ENCODE measurements around the gene NPPA.

The NPPA gene

GRCh38 chr1:11838349-11839272 is 9.0 kb downstream of the NPPA start:
- no peak overlapping the region for H3K4me3 ChIP-seq (ENCODE audit: low read depth, low read length)
- in situ Hi-C loops (cut with HindIII; ENCODE audit: low sequenced_read_pairs): no loop called here
- DNase-seq (ENCODE audit: low read depth, low spot score): peak; percentile 45
- TF ChIP-seq CTCF (IDR thresholded peaks at IDR 0.05; ENCODE audit: low read depth, low read length): peak; percentile 99

- no peak overlapping the region for H3K4me3 ChIP-seq (ENCODE audit: low read depth, low read length)
- in situ Hi-C loops (cut with HindIII; ENCODE audit: low sequenced_read_pairs): no loop called here
- no peak for DNase-seq (ENCODE audit: low read depth, low spot score)
- no peak for TF ChIP-seq CTCF (IDR thresholded peaks at IDR 0.05; ENCODE audit: low read depth, low read length)
Observed at GRCh38 chr1:11837767-11838348, 9.7 kb downstream of the NPPA start.

GRCh38 chr1:11836955-11837766 is 10.4 kb downstream of the NPPA start:
- H3K4me3 ChIP-seq (ENCODE audit: low read depth, low read length): no peak overlapping the region
- no peak for DNase-seq (ENCODE audit: low read depth, low spot score)
- TF ChIP-seq CTCF (IDR thresholded peaks at IDR 0.05; ENCODE audit: low read depth, low read length): no peak
- in situ Hi-C loops (cut with HindIII; ENCODE audit: low sequenced_read_pairs): no loop called here

GRCh38 chr1:11835441-11836225 is 11.9 kb downstream of the NPPA start:
- no peak for TF ChIP-seq CTCF (IDR thresholded peaks at IDR 0.05; ENCODE audit: low read depth, low read length)
- no peak for DNase-seq (ENCODE audit: low read depth, low spot score)
- no peak overlapping the region for H3K4me3 ChIP-seq (ENCODE audit: low read depth, low read length)
- in situ Hi-C loops (cut with HindIII; ENCODE audit: low sequenced_read_pairs): no loop called here

GRCh38 chr1:11833900-11834299 is 13.7 kb downstream of the NPPA start:
- H3K4me3 ChIP-seq (ENCODE audit: low read depth, low read length): no peak overlapping the region
- TF ChIP-seq CTCF (IDR thresholded peaks at IDR 0.05; ENCODE audit: low read depth, low read length): no peak
- in situ Hi-C loops (cut with HindIII; ENCODE audit: low sequenced_read_pairs): no loop called here
- DNase-seq (ENCODE audit: low read depth, low spot score): no peak

GRCh38 chr1:11833497-11833896 is 14.1 kb downstream of the NPPA start:
- no peak overlapping the region for H3K4me3 ChIP-seq (ENCODE audit: low read depth, low read length)
- TF ChIP-seq CTCF (IDR thresholded peaks at IDR 0.05; ENCODE audit: low read depth, low read length): no peak
- in situ Hi-C loops (cut with HindIII; ENCODE audit: low sequenced_read_pairs): no loop called here
- DNase-seq (ENCODE audit: low read depth, low spot score): no peak
